Stimulated activated CD4-positive, alpha-beta T cell treated with anti-CD3 and anti-CD28 coated beads, Interleukin-15, amount 100 ng/mL, for 48 hours (primary cell): ENCODE data around the gene NDST4.

Experiments
- DNase-seq, 2 donors: peaks; one replicate each; pipeline ENCODE4 v3.0.0-alpha.2; 2020; ENCODE audit warnings: low read depth in 2 of 2

Gene NDST4

DNA sequence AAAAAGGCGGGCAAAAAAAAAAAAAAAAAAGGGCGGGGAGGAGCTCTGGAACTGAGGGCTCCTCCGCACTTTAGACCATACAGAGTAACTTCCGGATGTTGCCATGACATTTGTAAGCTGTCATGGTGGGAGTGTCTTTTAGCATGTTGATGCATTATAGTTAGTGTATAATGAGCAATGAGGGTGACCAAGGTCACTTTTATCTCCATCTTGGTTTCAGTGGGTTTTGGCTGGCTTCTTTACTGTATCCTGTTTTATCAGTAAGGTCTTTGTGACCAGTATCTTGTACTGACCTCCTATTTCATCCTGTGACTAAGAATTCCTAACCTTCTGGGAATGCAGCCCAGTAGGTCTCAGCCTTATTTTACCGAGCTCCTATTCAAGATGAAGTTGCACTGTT is 321.4 kb downstream of the NDST4 start:
- no peak for DNase-seq

DNA sequence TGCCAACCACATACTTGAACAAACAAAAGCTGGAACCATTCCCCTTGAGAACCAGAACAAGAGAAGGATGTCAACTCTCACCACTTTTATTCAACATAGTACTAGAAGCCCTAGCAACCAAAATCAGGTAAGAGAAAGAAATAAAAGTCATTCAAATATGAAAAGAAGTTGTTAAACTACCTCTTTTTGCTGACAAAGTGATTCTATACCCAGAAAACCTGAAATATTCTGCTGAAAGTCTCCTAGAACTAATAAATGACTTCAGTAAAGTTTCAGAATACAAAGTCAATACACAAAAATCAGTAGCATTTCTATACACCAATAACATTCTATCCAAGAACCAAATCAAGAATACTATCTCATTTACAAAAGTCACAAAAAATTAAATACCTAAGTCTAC is 327.9 kb downstream of the NDST4 start:
- DNase-seq: no peak

DNA sequence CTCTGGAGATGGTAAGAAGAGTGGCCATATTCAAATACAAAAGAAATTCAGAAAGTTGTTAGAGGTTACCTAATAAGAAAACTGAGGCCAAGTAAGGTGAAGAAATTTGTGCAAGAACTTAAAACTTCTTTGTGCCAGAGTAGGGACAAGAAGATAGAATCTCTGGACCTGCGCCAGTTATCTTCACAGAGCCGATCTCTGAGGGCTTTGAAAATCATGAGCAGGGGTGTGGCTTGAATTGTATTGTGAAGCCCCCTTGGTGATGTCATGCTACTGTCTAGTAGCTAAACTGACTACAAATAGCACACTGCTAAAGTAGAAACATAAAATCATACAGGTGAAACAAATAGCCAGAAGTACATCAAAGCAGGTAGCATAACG is 330.2 kb downstream of the NDST4 start:
- no peak for DNase-seq

DNA sequence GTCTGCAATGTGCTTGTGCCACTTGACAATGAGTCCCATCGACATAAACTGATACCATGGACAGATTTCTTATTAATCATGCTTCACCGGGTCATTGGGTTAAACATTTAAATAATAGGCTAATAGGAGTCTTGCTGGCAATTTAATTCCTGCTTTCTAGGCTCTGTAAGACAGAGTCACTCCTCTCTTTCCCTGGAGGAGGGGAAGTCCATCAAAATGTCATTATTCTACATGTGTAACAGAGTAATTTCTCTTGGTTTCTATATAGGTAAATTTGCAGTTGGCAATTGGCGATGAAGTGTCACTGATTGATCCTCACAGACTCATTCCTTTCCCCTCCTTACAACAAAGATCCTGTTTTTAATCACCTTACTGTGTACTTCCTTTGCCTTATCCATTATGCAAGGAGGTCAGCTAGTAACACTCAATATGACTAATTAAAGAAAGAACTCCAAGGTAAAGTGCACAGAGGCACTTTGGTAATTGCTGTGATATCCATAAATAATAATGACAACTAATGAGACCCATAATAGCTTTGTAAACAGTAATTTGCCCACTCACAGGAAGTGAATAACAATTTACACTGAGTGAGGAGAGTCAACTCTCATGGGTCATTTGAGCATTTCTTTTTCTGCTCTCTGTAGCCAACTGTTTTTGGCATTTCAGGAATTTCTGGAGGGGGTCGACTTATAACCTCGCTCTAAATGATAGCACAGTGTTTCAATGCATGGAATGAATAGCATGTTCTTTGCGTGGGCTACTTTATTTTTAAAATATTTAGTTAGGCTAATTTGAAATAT is 330.8 kb downstream of the NDST4 start:
- no peak for DNase-seq

DNA sequence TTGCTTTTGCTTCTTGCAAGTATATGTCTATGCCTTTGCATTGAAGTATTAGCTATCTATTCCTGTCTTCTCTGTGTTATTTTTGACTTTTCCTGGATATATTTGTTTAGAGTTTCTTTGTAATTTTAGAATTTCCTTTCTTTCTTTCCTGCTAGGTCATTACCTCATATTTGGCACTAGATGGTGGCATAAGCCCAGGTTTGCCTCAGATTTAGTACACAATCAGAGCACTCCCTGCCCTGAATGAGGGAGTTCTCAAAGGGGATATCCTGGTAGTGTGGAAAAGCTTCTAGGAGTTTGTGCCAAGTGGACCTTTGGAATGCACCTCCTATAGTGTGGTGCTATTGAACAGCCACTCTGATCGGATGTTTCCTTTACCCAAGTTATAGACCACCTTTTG is 333.2 kb downstream of the NDST4 start:
- DNase-seq: no peak
